Endometrium (tissue), 2 donors: Measurements from ENCODE around the gene CDT1.

Source experiments
- FAIRE-seq: peaks from 2 replicates; lab custom pipeline; 2012; peaks lifted over from hg19 to GRCh38; lab: Jason Lieb, UNC
- donor health status: control.
- donor health status: control.

Gene CDT1

DNA sequence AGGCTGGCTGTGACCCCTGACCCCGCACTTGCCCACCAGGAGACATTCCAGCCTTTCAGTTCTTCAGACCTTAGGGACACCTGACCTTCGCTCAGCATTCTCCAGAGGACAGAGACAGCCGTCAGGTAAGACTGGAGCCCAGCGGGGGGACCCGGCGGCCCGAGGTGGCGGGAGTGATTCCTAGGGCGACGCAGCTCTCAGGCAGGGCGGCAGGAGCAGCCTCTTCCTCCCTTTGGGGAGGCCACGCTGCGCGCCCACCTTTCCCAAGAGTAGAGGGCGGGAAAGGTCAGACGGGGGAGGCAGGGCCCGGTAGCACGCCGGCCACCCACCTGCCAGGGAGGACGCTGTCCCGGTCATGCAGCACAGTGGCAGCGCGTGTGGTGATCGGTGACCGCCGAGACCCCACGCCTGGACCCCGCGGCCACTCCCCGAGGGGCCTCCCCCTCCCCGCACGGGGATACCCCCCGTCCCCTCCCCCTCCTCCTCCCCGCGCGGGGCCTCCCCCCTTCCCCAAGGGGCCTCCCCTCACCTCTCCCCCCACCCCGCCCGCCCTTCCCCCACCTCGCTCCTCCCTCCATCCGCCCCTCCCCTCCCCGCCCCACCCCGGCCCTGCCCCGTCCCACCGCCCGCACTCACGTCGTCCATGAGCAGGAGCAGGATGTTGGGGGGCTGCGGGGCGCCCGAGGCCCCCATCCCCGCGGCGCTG is 52.7 kb downstream of the CDT1 start:
- no peak for FAIRE-seq

DNA sequence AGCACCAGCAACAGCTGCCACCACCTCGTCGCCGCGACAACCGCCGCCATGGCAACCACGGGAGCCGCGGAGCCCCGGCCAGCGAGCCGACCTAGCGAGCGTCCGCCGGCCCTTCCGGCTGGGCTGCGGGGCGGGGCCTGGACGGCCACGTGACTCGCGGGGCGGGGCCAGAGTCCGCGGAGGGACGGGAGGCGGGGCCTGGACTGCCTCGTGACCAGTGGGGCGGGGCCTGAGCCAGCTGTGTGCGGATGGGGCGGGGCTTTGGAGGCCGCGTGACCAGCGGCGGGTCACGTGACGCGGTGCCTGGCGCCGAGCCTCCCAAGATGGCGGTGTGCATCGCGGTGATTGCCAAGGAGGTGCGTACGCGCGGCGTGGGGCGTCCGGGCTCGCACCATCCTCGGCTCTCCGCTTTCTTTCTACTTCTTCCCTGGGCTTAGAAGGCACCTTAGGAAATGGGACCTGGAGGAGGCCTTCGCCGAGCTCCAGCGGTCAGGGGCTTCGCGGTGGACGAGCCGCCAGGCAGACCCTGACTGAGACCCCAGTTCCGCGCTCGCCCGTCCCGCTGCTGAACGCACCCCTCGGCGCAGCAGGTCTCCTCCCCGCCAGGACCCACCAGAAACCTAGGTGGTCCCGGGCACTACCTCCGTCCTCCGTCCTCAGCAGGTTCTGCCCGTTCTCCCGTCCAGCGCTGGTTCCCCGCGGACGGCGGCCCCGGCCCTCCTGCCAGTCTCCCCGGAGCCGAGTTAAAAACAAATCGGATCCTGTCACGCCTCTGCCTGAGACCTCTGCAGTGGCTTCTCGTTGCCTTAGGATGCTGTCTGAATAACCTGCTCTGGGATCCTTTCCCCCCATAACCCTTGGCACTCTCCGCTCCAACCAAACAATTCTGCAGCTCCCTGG is 53.5 kb downstream of the CDT1 start, which contains the start of the genes GALNS and TRAPPC2L:
Gene GALNS (minus strand): TSS at position 120 of the 900 bp plus-strand sequence. CDS start 70 bp downstream, at position 50.
Gene TRAPPC2L (plus strand): TSS at position 300 of the 900 bp plus-strand sequence. CDS start 24 bp downstream, at position 324.
- FAIRE-seq, result no peak

DNA sequence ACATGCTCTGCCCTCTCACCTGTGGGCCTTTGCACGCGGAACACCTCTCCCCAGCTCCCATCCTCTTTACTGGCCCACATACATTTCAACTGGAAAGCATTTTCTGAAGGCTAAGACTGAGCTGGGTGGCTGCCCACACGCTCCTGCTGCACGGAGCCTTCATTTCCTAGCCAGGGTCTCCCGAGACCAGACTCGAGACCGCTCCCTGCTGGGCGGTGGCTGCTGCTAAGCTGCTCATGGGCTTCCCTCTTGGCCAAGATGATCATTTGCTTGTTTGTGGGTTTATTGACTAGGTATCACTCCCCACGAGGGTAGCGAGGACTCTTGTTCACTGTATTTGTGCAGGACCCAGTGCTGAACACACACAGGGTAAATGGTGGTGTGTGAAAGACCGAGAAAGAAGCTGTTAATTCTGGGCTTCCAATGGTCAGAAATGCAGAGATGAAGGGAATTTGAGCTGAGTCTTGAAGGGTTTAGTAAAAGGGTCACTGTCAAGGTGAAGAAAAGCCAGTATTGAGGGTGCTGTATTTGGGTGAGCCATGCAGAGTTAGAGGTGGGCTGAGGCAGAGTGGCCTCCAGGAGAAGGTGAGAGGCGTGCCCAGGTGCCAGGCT is 54.2 kb downstream of the CDT1 start:
- no peak for FAIRE-seq
